IMR-90 (cell line): ENCODE measurements around the gene ATP2B2. TPM values are rescaled to one million over a fixed set of nuclear protein-coding genes. Genes with fewer than 3 reads are reported as not detected.

Experiments used
- ATAC-seq: fragments of 200-7000 bp; cut with Tn5 transposase; 2 replicates; pipeline ENCODE4 v1.9.1; 2020; ENCODE audit warnings: low read depth, mild to moderate bottlenecking, moderate library complexity
- BruUV-seq: library from RNA; stranded (reverse); fragments of 400-500 nt; replicated peaks from 2 replicates; lab custom pipeline; 2021; lab: Mats Ljungman, UMichigan
- CTCF ChIA-PET: fragments of 300-600 bp; formaldehyde crosslinking; extraction: SDS; loops from one replicate; lab custom pipeline; 2021; ENCODE audit warnings: antibody characterized with exemption; lab: Yijun Ruan, JAX
- POLR2A ChIA-PET: fragments of 300-600 bp; sonication (Branson Sonifier 250); formaldehyde crosslinking; loops from one replicate; lab custom pipeline; 2022; ENCODE audit warnings: antibody characterized with exemption; ENCODE audit not compliant: unreplicated experiment; lab: Charles Lee
- DNase-seq: peaks from one replicate; pipeline ENCODE4 v3.0.0; 2013
- H2AFZ ChIP-seq: replicated peaks from 2 replicates; pipeline ENCODE3; 2013; ENCODE audit warnings: low read length, mild to moderate bottlenecking; ENCODE audit not compliant: poor library complexity
- H2AK5ac ChIP-seq: 2 replicates; pipeline ENCODE4 v1.6.1; 2013; ENCODE audit warnings: low read depth, low read length, inconsistent platforms
- H2AK9ac ChIP-seq: replicated peaks from 2 replicates; pipeline ENCODE3; 2013; ENCODE audit warnings: mild to moderate bottlenecking, low read depth, low read length, moderate library complexity; ENCODE audit not compliant: poor library complexity
- H2BK120ac ChIP-seq: 2 replicates; pipeline ENCODE4 v1.6.1; 2013; ENCODE audit warnings: low read depth, low read length, inconsistent platforms
- H2BK15ac ChIP-seq: 3 replicates; pipeline ENCODE4 v1.6.1; 2013; ENCODE audit warnings: low read depth, low read length, inconsistent platforms
- H2BK20ac ChIP-seq: 2 replicates; pipeline ENCODE4 v1.6.1; 2013; ENCODE audit warnings: low read depth, mild to moderate bottlenecking, inconsistent platforms, low read length, moderate library complexity
- H2BK5ac ChIP-seq: 2 replicates; pipeline ENCODE4 v1.6.1; 2013; ENCODE audit warnings: mild to moderate bottlenecking, low read depth, low read length, inconsistent platforms; ENCODE audit not compliant: poor library complexity, severe bottlenecking
- H3K14ac ChIP-seq: replicated peaks from 2 replicates; pipeline ENCODE4 v1.6.1; 2013; ENCODE audit warnings: low read depth, low read length, inconsistent platforms
- H3K18ac ChIP-seq: 2 replicates; pipeline ENCODE4 v1.6.1; 2013; ENCODE audit warnings: low read depth, low read length, control low read depth
- H3K23ac ChIP-seq: 2 replicates; pipeline ENCODE4 v1.6.1; 2013; ENCODE audit warnings: low read depth, low read length, inconsistent platforms
- H3K27ac ChIP-seq: 2 replicates; pipeline ENCODE4 v1.5.1; 2013; ENCODE audit warnings: mild to moderate bottlenecking, control low read depth, low read length; ENCODE audit not compliant: insufficient read depth
- H3K27me3 ChIP-seq: 2 replicates; pipeline ENCODE4 v1.6.1; 2013; ENCODE audit warnings: low read length; ENCODE audit not compliant: control insufficient read depth, insufficient read depth
- H3K36me3 ChIP-seq: 2 replicates; pipeline ENCODE4 v1.6.1; 2013; ENCODE audit warnings: low read length, mixed read lengths; ENCODE audit not compliant: control insufficient read depth, insufficient read depth
- H3K4ac ChIP-seq: 2 replicates; pipeline ENCODE4 v1.6.1; 2013; ENCODE audit warnings: low read depth, low read length, inconsistent platforms
- H3K4me1 ChIP-seq: 2 replicates; pipeline ENCODE4 v1.6.1; 2013; ENCODE audit warnings: low read length, mixed read lengths; ENCODE audit not compliant: control insufficient read depth, insufficient read depth
- H3K4me2 ChIP-seq: 2 replicates; pipeline ENCODE4 v1.6.1; 2013; ENCODE audit warnings: low read depth, mild to moderate bottlenecking, control low read depth, low read length, moderate library complexity
- H3K4me3 ChIP-seq: 2 replicates; pipeline ENCODE4 v1.5.1; 2013; ENCODE audit warnings: low read depth, mild to moderate bottlenecking, control low read depth, low read length, moderate library complexity; ENCODE audit not compliant: insufficient read depth
- H3K56ac ChIP-seq: 2 replicates; pipeline ENCODE4 v1.6.1; 2013; ENCODE audit warnings: low read length, inconsistent platforms; ENCODE audit not compliant: insufficient read depth; ENCODE audit errors: extremely low read depth
- H3K79me1 ChIP-seq, 2 experiments: 2 replicates each; pipeline ENCODE4 v1.6.1; 2013; ENCODE audit warnings: low read length in 2 of 2, inconsistent platforms in 1 of 2, low read depth in 1 of 2
- H3K9ac ChIP-seq: 2 replicates; pipeline ENCODE4 v1.6.1; 2013; ENCODE audit warnings: low read depth, low read length, control low read depth
- H3K9me1 ChIP-seq: 2 replicates; pipeline ENCODE4 v1.6.1; 2013; ENCODE audit warnings: low read length, inconsistent platforms; ENCODE audit not compliant: insufficient read depth
- H3K9me3 ChIP-seq: 2 replicates; pipeline ENCODE4 v1.6.1; 2013; ENCODE audit warnings: low read length; ENCODE audit not compliant: control insufficient read depth, insufficient read depth
- H4K20me1 ChIP-seq: 2 replicates; pipeline ENCODE4 v1.6.1; 2013; ENCODE audit warnings: low read length, inconsistent platforms; ENCODE audit not compliant: insufficient read depth
- H4K5ac ChIP-seq: 2 replicates; pipeline ENCODE4 v1.6.1; 2013; ENCODE audit warnings: mild to moderate bottlenecking, low read depth, low read length, control low read depth
- H4K8ac ChIP-seq, 2 experiments: 2 replicates each; pipeline ENCODE4 v1.6.1; 2013; ENCODE audit warnings: low read depth in 2 of 2, low read length in 2 of 2, control low read depth in 1 of 2, inconsistent platforms in 1 of 2
- H4K91ac ChIP-seq: 2 replicates; pipeline ENCODE4 v1.6.1; 2013; ENCODE audit warnings: low read depth, low read length, inconsistent platforms; ENCODE audit not compliant: insufficient read depth
- BHLHE40 ChIP-seq: fragments of 150-350 bp; IDR thresholded peaks from 2 replicates; pipeline ENCODE4 v1.6.1; 2016; ENCODE audit warnings: mild to moderate bottlenecking, low read depth, low read length
- CEBPB ChIP-seq: IDR thresholded peaks from 2 replicates; pipeline ENCODE4 v1.6.1; 2012; ENCODE audit warnings: low read depth, low read length, improper control_type of control experiment
- CHD1 ChIP-seq: IDR thresholded peaks from 2 replicates; pipeline ENCODE4 v1.6.1; 2012; ENCODE audit warnings: low read depth, low read length, improper control_type of control experiment
- FOS ChIP-seq: fragments of 150-350 bp; IDR thresholded peaks from 2 replicates; pipeline ENCODE4 v1.6.1; 2016; ENCODE audit warnings: low read depth, low read length
- MAFK ChIP-seq: IDR thresholded peaks from 2 replicates; pipeline ENCODE4 v1.6.1; 2012; ENCODE audit warnings: low read depth, low read length, improper control_type of control experiment
- MXI1 ChIP-seq: IDR thresholded peaks from 2 replicates; pipeline ENCODE4 v1.6.1; 2012; ENCODE audit warnings: low read depth, mild to moderate bottlenecking, low read length, moderate library complexity, borderline replicate concordance
- NFE2L2 ChIP-seq: fragments of 150-350 bp; IDR thresholded peaks from 2 replicates; pipeline ENCODE4 v1.6.1; 2016; ENCODE audit warnings: low read depth, mild to moderate bottlenecking, low read length
- POLR2A ChIP-seq: IDR thresholded peaks from 2 replicates; pipeline ENCODE4 v1.6.1; 2012; ENCODE audit warnings: mild to moderate bottlenecking, low read depth, low read length
- RAD21 ChIP-seq: IDR thresholded peaks from 2 replicates; pipeline ENCODE4 v1.6.1; 2012; ENCODE audit warnings: low read length, improper control_type of control experiment
- SMC3 ChIP-seq: fragments of 150-350 bp; IDR thresholded peaks from 2 replicates; pipeline ENCODE4 v1.6.1; 2016; ENCODE audit warnings: low read depth, mild to moderate bottlenecking, antibody characterized with exemption, low read length, moderate library complexity
- WGBS, 2 experiments: methylation state at CpG; one replicate each; pipeline versions ENCODE4 v1.1.5 to v1.1.7; 2013; ENCODE audit warnings: missing lambda C conversion rate in 2 of 2; ENCODE audit not compliant: insufficient read length in 1 of 2; ENCODE audit errors: extremely low coverage in 2 of 2; 5-methylcytosine and 5-hydroxymethylcytosine counted together
- dilution Hi-C: fragments of 300-500 bp; cut with HindIII; formaldehyde crosslinking; loops from one replicate; pipeline ENCODE4 v1.14.3; 2018; ENCODE audit warnings: low sequenced_read_pairs; ENCODE audit not compliant: unreplicated experiment
- in situ Hi-C: fragments of 300-500 bp; cut with MboI; formaldehyde crosslinking; loops from 3 replicates; pipeline ENCODE4 v1.14.3; 2019; ENCODE audit warnings: low sequenced_read_pairs, inconsistent platforms, mixed read lengths
- intact Hi-C: fragments of 100-400 bp; cut with micrococcal nuclease; formaldehyde crosslinking; loops from 2 replicates; pipeline ENCODE4 v1.10.0; 2022
- polyA plus RNA-seq, 3 experiments: library from polyadenylated mRNA; depleted of rRNA; stranded (reverse); fragments of >200 nt; gene quantifications; 2 replicates each; pipeline ENCODE4 v1.2.3, GENCODE V29; 2012; ENCODE audit warnings: low replicate concordance in 1 of 3
- total RNA-seq: library from RNA; depleted of rRNA; stranded (reverse); fragments of >200 nt; gene quantifications from 2 replicates; pipeline ENCODE4 v1.2.3, GENCODE V29; 2012
- TF ChIP-seq, protein P1 (sequence below): fragments of 150-350 bp; IDR thresholded peaks from 2 replicates; pipeline ENCODE4 v1.6.1; 2017; ENCODE audit warnings: mild to moderate bottlenecking, antibody characterized with exemption, low read length, low read depth
- TF ChIP-seq, protein P2 (sequence below): fragments of 150-350 bp; IDR thresholded peaks from 2 replicates; pipeline ENCODE4 v1.6.1; 2016; ENCODE audit warnings: low read depth, mild to moderate bottlenecking, low read length, moderate library complexity, borderline replicate concordance
- TF ChIP-seq, protein P3 (sequence below): conservative IDR thresholded peaks from 2 replicates; pipeline ENCODE4 v1.5.1; 2012; ENCODE audit warnings: mild to moderate bottlenecking, low read depth, low read length, improper control_type of control experiment

ATP2B2 gene
- total and polyA plus RNA-seq, 2 of the 4 experiments (the other 2 are of a cell fraction), result under 0.01 to 0.02 TPM

DNA sequence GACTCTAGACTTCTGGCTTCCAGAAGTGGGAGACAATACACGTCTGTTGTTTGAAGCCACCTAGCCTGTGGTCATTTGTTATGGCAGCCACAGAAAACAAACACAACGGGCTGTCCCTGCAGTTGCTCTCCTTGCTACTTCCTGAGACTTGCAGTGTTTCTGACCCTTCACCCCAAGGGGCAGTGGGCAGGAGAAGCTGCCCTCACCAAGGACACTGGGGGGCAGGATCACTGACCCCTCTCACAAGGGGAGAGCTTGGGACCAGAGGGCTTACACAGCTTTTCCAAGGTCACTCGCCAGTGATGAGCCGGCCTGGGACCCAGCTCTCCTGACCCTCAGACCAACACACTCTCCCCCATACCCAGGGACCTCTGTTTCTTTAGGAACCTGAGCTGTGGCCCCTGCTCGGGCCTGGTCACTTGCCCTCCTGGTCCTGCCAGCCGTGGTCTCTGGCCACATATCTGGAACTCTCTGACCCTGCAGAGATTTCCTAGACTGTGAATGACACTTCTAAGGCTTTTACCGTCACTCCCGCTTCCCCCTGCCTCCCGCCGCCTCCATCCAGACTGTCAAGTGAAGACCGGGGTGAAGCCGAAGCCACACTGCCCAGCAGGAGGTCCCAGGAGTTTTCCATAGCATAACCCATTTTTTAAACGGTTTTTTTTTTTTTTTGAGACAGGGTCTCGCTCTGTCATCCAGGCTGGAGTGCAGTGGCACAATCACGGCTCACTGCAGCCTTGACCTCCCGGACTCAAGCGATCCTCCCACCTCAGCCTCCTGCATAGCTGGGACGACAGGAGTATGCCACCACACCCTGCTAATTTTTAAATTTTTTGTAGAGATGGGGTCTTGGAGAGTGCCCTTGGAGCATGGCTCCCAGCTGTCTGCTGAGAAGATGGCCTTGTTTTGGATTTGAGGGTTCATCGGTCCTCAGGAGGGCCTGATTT, 4.4 kb downstream of the ATP2B2 start (continued):
- no peak for TF ChIP-seq CHD1

DNA sequence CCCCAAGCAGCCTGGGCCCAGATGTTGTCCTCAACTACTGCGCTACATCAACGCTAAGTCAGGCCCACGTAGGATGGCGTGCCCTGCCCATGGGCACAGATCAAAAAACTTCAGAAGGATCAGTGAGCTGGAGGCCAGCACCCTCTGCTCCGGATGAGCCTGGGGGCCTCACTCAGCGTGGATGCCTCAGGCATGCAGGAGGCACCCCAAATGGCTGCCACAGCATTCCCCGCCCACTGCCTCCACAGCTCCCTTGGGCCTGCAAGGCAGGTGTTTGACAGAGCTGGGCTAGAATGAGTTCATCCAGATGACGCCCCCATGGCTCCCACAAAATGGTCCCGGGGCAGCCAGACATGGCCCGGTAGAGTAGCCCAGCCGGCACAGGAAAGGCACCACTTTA, 7.1 kb downstream of the ATP2B2 start:
- no peak overlapping the region for H3K56ac ChIP-seq
- no peaks in the 10 kb centered on the region for H3K9me1 ChIP-seq
- H4K91ac ChIP-seq, result no peak overlapping the region
- H4K5ac ChIP-seq, result no peak overlapping the region
- no peak overlapping the region for H3K27ac ChIP-seq
- H2AK5ac ChIP-seq, result no peak overlapping the region
- no peak for ATAC-seq
- no peak overlapping the region for H2BK20ac ChIP-seq
- in situ Hi-C loops (no loop called here), intact Hi-C loops (no loop called here), dilution Hi-C loops (no loop called here)
- BruUV-seq, result no TSS peak
- H3K18ac ChIP-seq, result no peak overlapping the region
- POLR2A ChIA-PET, result no interaction called here
- no peaks in the 10 kb centered on the region for H3K36me3 ChIP-seq
- H2AK9ac ChIP-seq, result peak overlapping the region; percentile 55
- 75% methylated on average over 9 of the region's 11 CpGs; no CpG with 5 or more reads in 1 of the 2 experiments for WGBS, 2 experiments
- H4K8ac ChIP-seq, result no peak overlapping the region
- H3K27me3 ChIP-seq, result peaks cover 41% of the 10 kb centered on the region
- H3K4me1 ChIP-seq, result no peaks in the 10 kb centered on the region
- no peak overlapping the region for H3K23ac ChIP-seq
- no peak overlapping the region for H2BK120ac ChIP-seq
- no peak for DNase-seq
- H2BK5ac ChIP-seq, result no peak overlapping the region
- H3K14ac ChIP-seq, result no peak overlapping the region
- no peak overlapping the region for H3K9ac ChIP-seq
- H4K20me1 ChIP-seq, result no peaks in the 10 kb centered on the region
- no peak overlapping the region for H2BK15ac ChIP-seq
- no peaks in the 10 kb centered on the region for H3K9me3 ChIP-seq
- no peak overlapping the region for H3K4me2 ChIP-seq
- H3K79me1 ChIP-seq, result no peaks in the 10 kb centered on the region
- CTCF ChIA-PET, result no interaction called here
- H2AFZ ChIP-seq, result no peak overlapping the region
- H3K4me3 ChIP-seq, result no peak overlapping the region
- no peak overlapping the region for H3K4ac ChIP-seq
- TF ChIP-seq BHLHE40 (no peak), POLR2A (no peak), SMC3 (no peak), RAD21 (no peak), FOS (no peak), NFE2L2 (no peak), MAFK (no peak), CEBPB (no peak), MXI1 (no peak)
- TF ChIP-seq, protein P1, sequence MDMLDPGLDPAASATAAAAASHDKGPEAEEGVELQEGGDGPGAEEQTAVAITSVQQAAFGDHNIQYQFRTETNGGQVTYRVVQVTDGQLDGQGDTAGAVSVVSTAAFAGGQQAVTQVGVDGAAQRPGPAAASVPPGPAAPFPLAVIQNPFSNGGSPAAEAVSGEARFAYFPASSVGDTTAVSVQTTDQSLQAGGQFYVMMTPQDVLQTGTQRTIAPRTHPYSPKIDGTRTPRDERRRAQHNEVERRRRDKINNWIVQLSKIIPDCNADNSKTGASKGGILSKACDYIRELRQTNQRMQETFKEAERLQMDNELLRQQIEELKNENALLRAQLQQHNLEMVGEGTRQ, result no peak
- TF ChIP-seq, protein P2, sequence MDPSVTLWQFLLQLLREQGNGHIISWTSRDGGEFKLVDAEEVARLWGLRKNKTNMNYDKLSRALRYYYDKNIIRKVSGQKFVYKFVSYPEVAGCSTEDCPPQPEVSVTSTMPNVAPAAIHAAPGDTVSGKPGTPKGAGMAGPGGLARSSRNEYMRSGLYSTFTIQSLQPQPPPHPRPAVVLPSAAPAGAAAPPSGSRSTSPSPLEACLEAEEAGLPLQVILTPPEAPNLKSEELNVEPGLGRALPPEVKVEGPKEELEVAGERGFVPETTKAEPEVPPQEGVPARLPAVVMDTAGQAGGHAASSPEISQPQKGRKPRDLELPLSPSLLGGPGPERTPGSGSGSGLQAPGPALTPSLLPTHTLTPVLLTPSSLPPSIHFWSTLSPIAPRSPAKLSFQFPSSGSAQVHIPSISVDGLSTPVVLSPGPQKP, result no peak
- TF ChIP-seq, protein P3, sequence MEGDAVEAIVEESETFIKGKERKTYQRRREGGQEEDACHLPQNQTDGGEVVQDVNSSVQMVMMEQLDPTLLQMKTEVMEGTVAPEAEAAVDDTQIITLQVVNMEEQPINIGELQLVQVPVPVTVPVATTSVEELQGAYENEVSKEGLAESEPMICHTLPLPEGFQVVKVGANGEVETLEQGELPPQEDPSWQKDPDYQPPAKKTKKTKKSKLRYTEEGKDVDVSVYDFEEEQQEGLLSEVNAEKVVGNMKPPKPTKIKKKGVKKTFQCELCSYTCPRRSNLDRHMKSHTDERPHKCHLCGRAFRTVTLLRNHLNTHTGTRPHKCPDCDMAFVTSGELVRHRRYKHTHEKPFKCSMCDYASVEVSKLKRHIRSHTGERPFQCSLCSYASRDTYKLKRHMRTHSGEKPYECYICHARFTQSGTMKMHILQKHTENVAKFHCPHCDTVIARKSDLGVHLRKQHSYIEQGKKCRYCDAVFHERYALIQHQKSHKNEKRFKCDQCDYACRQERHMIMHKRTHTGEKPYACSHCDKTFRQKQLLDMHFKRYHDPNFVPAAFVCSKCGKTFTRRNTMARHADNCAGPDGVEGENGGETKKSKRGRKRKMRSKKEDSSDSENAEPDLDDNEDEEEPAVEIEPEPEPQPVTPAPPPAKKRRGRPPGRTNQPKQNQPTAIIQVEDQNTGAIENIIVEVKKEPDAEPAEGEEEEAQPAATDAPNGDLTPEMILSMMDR, result no peak
